Adrenal gland (tissue), 5 donors: Measurements from ENCODE around the gene COL20A1.

Experiments used
- POLR2A ChIP-seq, 2 donors: fragments of 450-650 bp; IDR thresholded peaks; one replicate each; pipeline ENCODE4 v1.6.1; 2017; ENCODE audit warnings: antibody characterized with exemption in 2 of 2, mild to moderate bottlenecking in 2 of 2, moderate library complexity in 1 of 2
- TF ChIP-seq, protein P1 (sequence below), 6 experiments: fragments of 450-650 bp in 4 of 6; fragments of 200-600 bp in 2 of 6; sonication (generic) in 1 of 6; IDR thresholded peaks; 1 replicate in 5 of 6; 2 replicates in 1 of 6; pipeline versions ENCODE4 v1.5.1 to v1.8.0; 2016 to 2021; ENCODE audit warnings: antibody characterized with exemption in 6 of 6, mild to moderate bottlenecking in 2 of 6, moderate library complexity in 1 of 6
- donor health status: DM: no; HTN: no; CAD: no.

DNA sequence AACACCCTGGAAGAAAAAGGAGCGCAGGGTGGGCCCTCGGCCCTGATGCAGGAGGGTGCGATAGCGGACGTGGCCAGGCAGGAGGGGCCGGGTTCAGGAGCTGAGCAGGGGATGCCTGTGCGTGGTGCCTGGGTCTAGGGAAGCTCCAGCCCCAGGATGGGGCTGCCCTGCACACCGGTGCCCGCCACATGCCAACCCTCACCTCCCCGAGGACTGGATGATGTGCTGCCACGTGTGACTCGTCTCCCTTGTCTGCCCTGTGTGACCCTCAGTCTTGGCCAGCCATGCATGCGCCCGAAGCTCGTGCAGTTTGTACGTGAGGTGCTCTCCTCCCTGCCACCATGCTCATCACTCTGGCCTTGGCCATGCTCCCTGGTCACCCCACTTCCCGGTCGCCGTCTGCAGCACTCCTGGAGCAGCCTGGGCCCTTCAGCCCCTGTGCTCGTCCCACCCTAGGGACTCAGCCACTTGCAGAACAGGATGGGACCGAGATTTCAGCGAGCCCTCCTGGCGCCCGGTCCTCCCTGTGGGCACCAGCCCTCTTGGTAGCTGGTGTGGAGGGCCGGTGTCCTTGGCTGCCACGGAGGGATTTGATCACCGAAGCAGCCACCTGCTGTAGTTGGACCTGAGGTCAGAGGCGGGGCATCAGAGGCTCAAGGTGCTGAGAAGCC, 4.3 kb upstream of the COL20A1 start:
- TF ChIP-seq POLR2A (IDR thresholded peaks at IDR 0.05): no peak
- TF ChIP-seq, protein P1, sequence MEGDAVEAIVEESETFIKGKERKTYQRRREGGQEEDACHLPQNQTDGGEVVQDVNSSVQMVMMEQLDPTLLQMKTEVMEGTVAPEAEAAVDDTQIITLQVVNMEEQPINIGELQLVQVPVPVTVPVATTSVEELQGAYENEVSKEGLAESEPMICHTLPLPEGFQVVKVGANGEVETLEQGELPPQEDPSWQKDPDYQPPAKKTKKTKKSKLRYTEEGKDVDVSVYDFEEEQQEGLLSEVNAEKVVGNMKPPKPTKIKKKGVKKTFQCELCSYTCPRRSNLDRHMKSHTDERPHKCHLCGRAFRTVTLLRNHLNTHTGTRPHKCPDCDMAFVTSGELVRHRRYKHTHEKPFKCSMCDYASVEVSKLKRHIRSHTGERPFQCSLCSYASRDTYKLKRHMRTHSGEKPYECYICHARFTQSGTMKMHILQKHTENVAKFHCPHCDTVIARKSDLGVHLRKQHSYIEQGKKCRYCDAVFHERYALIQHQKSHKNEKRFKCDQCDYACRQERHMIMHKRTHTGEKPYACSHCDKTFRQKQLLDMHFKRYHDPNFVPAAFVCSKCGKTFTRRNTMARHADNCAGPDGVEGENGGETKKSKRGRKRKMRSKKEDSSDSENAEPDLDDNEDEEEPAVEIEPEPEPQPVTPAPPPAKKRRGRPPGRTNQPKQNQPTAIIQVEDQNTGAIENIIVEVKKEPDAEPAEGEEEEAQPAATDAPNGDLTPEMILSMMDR (IDR thresholded peaks at IDR 0.05): no peak
